ENCODE results near the gene APOM. TPM values are rescaled to one million over a fixed set of nuclear protein-coding genes. Genes with fewer than 3 reads are reported as not detected.

Gene APOM
- total RNA-seq, 1 experiment from 2014 or later = 2.6 TPM

DNA sequence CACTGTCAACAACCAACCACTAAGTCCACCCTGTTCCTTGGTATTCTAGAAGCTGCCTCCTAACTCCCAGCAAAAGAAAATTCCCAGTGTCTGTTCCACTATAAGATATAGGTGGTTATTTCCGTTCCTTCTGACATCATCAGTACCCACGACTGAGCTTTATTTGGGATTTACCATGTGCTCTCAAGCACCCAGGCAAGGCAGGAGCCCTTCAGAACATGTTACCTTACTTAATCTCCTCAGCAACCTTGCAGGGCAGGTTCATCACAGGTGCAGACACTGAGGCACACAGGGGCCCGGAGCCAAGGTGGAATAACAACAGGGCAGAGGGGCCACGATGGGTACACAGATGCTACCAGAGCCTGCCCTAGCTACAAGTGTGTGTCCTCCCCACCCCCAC lies 36.7 kb downstream of the APOM start:
- TF ChIP-seq, protein P1, sequence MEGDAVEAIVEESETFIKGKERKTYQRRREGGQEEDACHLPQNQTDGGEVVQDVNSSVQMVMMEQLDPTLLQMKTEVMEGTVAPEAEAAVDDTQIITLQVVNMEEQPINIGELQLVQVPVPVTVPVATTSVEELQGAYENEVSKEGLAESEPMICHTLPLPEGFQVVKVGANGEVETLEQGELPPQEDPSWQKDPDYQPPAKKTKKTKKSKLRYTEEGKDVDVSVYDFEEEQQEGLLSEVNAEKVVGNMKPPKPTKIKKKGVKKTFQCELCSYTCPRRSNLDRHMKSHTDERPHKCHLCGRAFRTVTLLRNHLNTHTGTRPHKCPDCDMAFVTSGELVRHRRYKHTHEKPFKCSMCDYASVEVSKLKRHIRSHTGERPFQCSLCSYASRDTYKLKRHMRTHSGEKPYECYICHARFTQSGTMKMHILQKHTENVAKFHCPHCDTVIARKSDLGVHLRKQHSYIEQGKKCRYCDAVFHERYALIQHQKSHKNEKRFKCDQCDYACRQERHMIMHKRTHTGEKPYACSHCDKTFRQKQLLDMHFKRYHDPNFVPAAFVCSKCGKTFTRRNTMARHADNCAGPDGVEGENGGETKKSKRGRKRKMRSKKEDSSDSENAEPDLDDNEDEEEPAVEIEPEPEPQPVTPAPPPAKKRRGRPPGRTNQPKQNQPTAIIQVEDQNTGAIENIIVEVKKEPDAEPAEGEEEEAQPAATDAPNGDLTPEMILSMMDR (IDR thresholded peaks at IDR 0.05; ENCODE audit: unreplicated experiment) = no peak
- H3K4me3 Mint-ChIP-seq (ENCODE audit: low read depth, unreplicated experiment) = no peak overlapping the region
- CTCF ChIA-PET = interaction anchor here (1.9 kb wide), 1 partner anchor 47 kb away, joined by 4 read pairs; the partner anchor contains the start of gene MSH5

DNA sequence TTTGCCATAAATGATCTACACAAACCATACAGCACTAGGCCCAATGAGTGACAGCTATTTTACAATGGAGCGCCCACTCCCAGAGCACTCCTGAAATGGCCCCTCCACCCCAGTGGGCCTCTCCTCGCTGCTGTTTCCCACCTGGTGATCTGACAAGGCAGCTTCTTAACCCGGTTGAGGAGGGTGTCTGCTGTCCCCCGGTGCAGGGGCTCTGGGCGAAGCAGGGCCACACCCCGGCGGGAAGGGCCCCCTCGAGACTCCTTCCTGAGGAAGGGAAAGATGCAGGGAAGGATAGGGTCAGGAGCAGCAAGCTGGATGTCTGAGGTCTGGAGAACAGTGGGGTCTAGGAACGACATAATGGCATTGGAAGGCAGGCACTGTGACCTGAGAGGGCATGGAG lies 37.2 kb downstream of the APOM start:
- Mint-ChIP-seq H3K27ac (ENCODE audit: unreplicated experiment) (no peak overlapping the region), H3K9me3 (ENCODE audit: low read depth, unreplicated experiment) (no peaks in the 10 kb centered on the region), H3K4me1 (ENCODE audit: low read depth, unreplicated experiment) (peaks cover 16% of the 10 kb centered on the region), H3K4me3 (ENCODE audit: low read depth, unreplicated experiment) (no peak overlapping the region), H3K36me3 (ENCODE audit: insufficient read depth, unreplicated experiment) (peaks cover 47% of the 10 kb centered on the region), H3K27me3 (ENCODE audit: unreplicated experiment) (no peaks in the 10 kb centered on the region)
- CTCF ChIA-PET = interaction anchor here (1.9 kb wide), 1 partner anchor 47 kb away, joined by 4 read pairs; the partner anchor contains the start of gene MSH5
- no peak for DNase-seq
- intact Hi-C loops (cut with micrococcal nuclease; ENCODE audit: unreplicated experiment) = no loop called here
- TF ChIP-seq, protein P1 (IDR thresholded peaks at IDR 0.05; ENCODE audit: unreplicated experiment) = no peak
- no TSS peak for BruUV-seq (replicated peaks)

More for the DNA sequence above, 36.7 kb downstream of the APOM start:
- H3K27me3 Mint-ChIP-seq (ENCODE audit: unreplicated experiment) = no peaks in the 10 kb centered on the region
- no peak for DNase-seq
- no peak overlapping the region for H3K27ac Mint-ChIP-seq (ENCODE audit: unreplicated experiment)
- intact Hi-C loops (cut with micrococcal nuclease; ENCODE audit: unreplicated experiment) = no loop called here
- H3K36me3 Mint-ChIP-seq (ENCODE audit: insufficient read depth, unreplicated experiment) = peaks cover 48% of the 10 kb centered on the region
- no peaks in the 10 kb centered on the region for H3K9me3 Mint-ChIP-seq (ENCODE audit: low read depth, unreplicated experiment)
- BruUV-seq (replicated peaks) = no TSS peak
- H3K4me1 Mint-ChIP-seq (ENCODE audit: low read depth, unreplicated experiment) = peaks cover 16% of the 10 kb centered on the region

GRCh38 chr6:31693535-31693934 lies 37.8 kb downstream of the APOM start:
- Mint-ChIP-seq H3K4me1 (ENCODE audit: low read depth, unreplicated experiment) (peaks cover 16% of the 10 kb centered on the region), H3K36me3 (ENCODE audit: insufficient read depth, unreplicated experiment) (peaks cover 43% of the 10 kb centered on the region), H3K27me3 (ENCODE audit: unreplicated experiment) (no peaks in the 10 kb centered on the region), H3K4me3 (ENCODE audit: low read depth, unreplicated experiment) (no peak overlapping the region), H3K27ac (ENCODE audit: unreplicated experiment) (no peak overlapping the region), H3K9me3 (ENCODE audit: low read depth, unreplicated experiment) (no peaks in the 10 kb centered on the region)
- TF ChIP-seq, protein P1 (IDR thresholded peaks at IDR 0.05; ENCODE audit: unreplicated experiment) = no peak
- no peak for DNase-seq
- no TSS peak for BruUV-seq (replicated peaks)
- intact Hi-C loops (cut with micrococcal nuclease; ENCODE audit: unreplicated experiment) = no loop called here
- CTCF ChIA-PET = interaction anchor here (0.8 to 1.9 kb wide), 2 partner anchors 46 to 116 kb away, joined by 3 to 4 read pairs; partner anchors contain the start of gene MSH5

GRCh38 chr6:31697555-31697954 lies 41.9 kb downstream of the APOM start:
- TF ChIP-seq, protein P1 (IDR thresholded peaks at IDR 0.05; ENCODE audit: unreplicated experiment) = no peak
- Mint-ChIP-seq H3K27me3 (ENCODE audit: unreplicated experiment) (no peaks in the 10 kb centered on the region), H3K9me3 (ENCODE audit: low read depth, unreplicated experiment) (no peaks in the 10 kb centered on the region), H3K4me3 (ENCODE audit: low read depth, unreplicated experiment) (no peak overlapping the region), H3K4me1 (ENCODE audit: low read depth, unreplicated experiment) (no peaks in the 10 kb centered on the region), H3K27ac (ENCODE audit: unreplicated experiment) (no peak overlapping the region), H3K36me3 (ENCODE audit: insufficient read depth, unreplicated experiment) (peaks cover 36% of the 10 kb centered on the region)
- intact Hi-C loops (cut with micrococcal nuclease; ENCODE audit: unreplicated experiment) = no loop called here
- CTCF ChIA-PET = interaction anchor here (0.7 kb wide), 1 partner anchor 253 kb away, joined by 3 read pairs; no protein-coding TSS in a partner anchor
- no TSS peak for BruUV-seq (replicated peaks)
- no peak for DNase-seq

Data from Calu3 (cell line).